HEK293 (cell line): ENCODE results near the gene DGKD.

Experiments
- CTCF ChIA-PET: fragments of 350-600 bp; formaldehyde crosslinking; extraction: SDS; loops from one replicate; lab custom pipeline; 2021; ENCODE audit warnings: antibody characterized with exemption; lab: Yijun Ruan, JAX
- POLR2A ChIA-PET: fragments of 300-600 bp; formaldehyde crosslinking; extraction: SDS; loops from one replicate; lab custom pipeline; 2020; ENCODE audit warnings: antibody characterized with exemption, inconsistent platforms; lab: Yijun Ruan, JAX
- H3K27ac ChIP-seq: fragments of 200-500 bp; sonication (Bioruptor generic); 2 replicates; pipeline ENCODE4 v1.5.1; 2014; ENCODE audit warnings: low read depth, low read length, control low read depth, inconsistent platforms; ENCODE audit errors: extremely low read depth
- H3K36me3 ChIP-seq, 2 experiments: fragments of 200-500 bp in 1 of 2; sonication (Bioruptor generic) in 1 of 2; 1 replicate in 1 of 2; 2 replicates in 1 of 2; pipeline ENCODE4 v1.5.1; 2014 to 2017; ENCODE audit warnings: inconsistent platforms in 2 of 2, low read length in 2 of 2; ENCODE audit not compliant: control insufficient read depth in 2 of 2, insufficient read depth in 1 of 2
- H3K4me1 ChIP-seq: fragments of 200-500 bp; sonication (Bioruptor generic); 2 replicates; pipeline ENCODE4 v1.5.1; 2014; ENCODE audit warnings: mild to moderate bottlenecking, low read length, inconsistent platforms; ENCODE audit not compliant: control insufficient read depth, insufficient read depth
- H3K4me3 ChIP-seq: 2 replicates; pipeline ENCODE4 v1.5.1; 2011; ENCODE audit warnings: low read depth, mild to moderate bottlenecking, control low read depth, low read length, moderate library complexity
- H3K9me3 ChIP-seq: fragments of 200-500 bp; sonication (Bioruptor generic); 2 replicates; pipeline ENCODE4 v1.5.1; 2014; ENCODE audit warnings: low read depth, low read length, inconsistent platforms; ENCODE audit not compliant: control insufficient read depth, insufficient read depth
- AEBP2 ChIP-seq: fragments of 450-650 bp; formaldehyde crosslinking; IDR thresholded peaks from 2 replicates; pipeline ENCODE4 v1.5.1; 2016; ENCODE audit warnings: missing biosample characterization, missing genetic modification characterization, borderline replicate concordance
- FEZF1 ChIP-seq: fragments of 450-650 bp; formaldehyde crosslinking; IDR thresholded peaks from 2 replicates; pipeline ENCODE4 v1.5.1; 2016; ENCODE audit warnings: missing biosample characterization, missing genetic modification characterization
- HOXD13 ChIP-seq: sonication (generic); formaldehyde crosslinking; IDR thresholded peaks from 2 replicates; pipeline ENCODE4 v1.8.0; 2022; ENCODE audit warnings: missing genetic modification reagents, borderline replicate concordance
- SALL2 ChIP-seq: fragments of 450-650 bp; formaldehyde crosslinking; IDR thresholded peaks from 2 replicates; pipeline ENCODE4 v1.5.0; 2017; ENCODE audit warnings: missing biosample characterization, mild to moderate bottlenecking, missing genetic modification characterization, borderline replicate concordance
- WT1 ChIP-seq: fragments of 450-650 bp; formaldehyde crosslinking; IDR thresholded peaks from 2 replicates; pipeline ENCODE4 v1.5.1; 2016; ENCODE audit warnings: missing biosample characterization, missing genetic modification characterization
- ZBTB11 ChIP-seq: fragments of 450-650 bp; formaldehyde crosslinking; conservative IDR thresholded peaks from 2 replicates; pipeline ENCODE4 v1.5.1; 2016; ENCODE audit warnings: low read depth, missing biosample characterization, missing genetic modification characterization
- ZFP69B ChIP-seq: fragments of 450-650 bp; formaldehyde crosslinking; IDR thresholded peaks from 2 replicates; pipeline ENCODE4 v1.5.1; 2016; ENCODE audit warnings: missing biosample characterization, missing genetic modification characterization
- ZNF19 ChIP-seq: fragments of 450-650 bp; formaldehyde crosslinking; IDR thresholded peaks from 2 replicates; pipeline ENCODE4; 2016; ENCODE audit warnings: missing biosample characterization, missing genetic modification characterization, low read depth
- ZNF274 ChIP-seq, 2 experiments: fragments of 200-500 bp in 1 of 2; fragments of 450-650 bp in 1 of 2; sonication (Bioruptor generic) in 1 of 2; formaldehyde crosslinking in 1 of 2; IDR thresholded peaks; 2 replicates each; pipeline versions ENCODE4 v1.5.1 to v1.6.1; 2014 to 2016; ENCODE audit warnings: borderline replicate concordance in 1 of 2, inconsistent platforms in 1 of 2, low read length in 1 of 2, missing biosample characterization in 1 of 2, missing genetic modification characterization in 1 of 2
- ZNF302 ChIP-seq: fragments of 450-650 bp; formaldehyde crosslinking; IDR thresholded peaks from 2 replicates; pipeline ENCODE4 v1.5.1; 2016; ENCODE audit warnings: missing biosample characterization, missing genetic modification characterization, low read depth
- ZNF335 ChIP-seq: fragments of 450-650 bp; formaldehyde crosslinking; conservative IDR thresholded peaks from 2 replicates; pipeline ENCODE4 v1.5.1; 2016; ENCODE audit warnings: missing biosample characterization, missing genetic modification characterization
- ZNF341 ChIP-seq: fragments of 450-650 bp; formaldehyde crosslinking; IDR thresholded peaks from 2 replicates; pipeline ENCODE4; 2016; ENCODE audit warnings: low read depth, missing biosample characterization, missing genetic modification characterization
- ZNF473 ChIP-seq: fragments of 450-650 bp; formaldehyde crosslinking; IDR thresholded peaks from 2 replicates; pipeline ENCODE4 v1.5.1; 2017; ENCODE audit warnings: missing biosample characterization, missing genetic modification characterization
- ZNF518A ChIP-seq: fragments of 450-650 bp; formaldehyde crosslinking; conservative IDR thresholded peaks from 2 replicates; pipeline ENCODE4 v1.5.1; 2016; ENCODE audit warnings: low read depth, missing biosample characterization, missing genetic modification characterization
- ZNF529 ChIP-seq: fragments of 450-650 bp; formaldehyde crosslinking; IDR thresholded peaks from 2 replicates; pipeline ENCODE4 v1.5.1; 2017; ENCODE audit warnings: missing genetic modification characterization, missing biosample characterization; ENCODE audit not compliant: insufficient replicate concordance
- ZNF626 ChIP-seq: fragments of 450-650 bp; sonication (Bioruptor Pico); formaldehyde crosslinking; IDR thresholded peaks from 2 replicates; pipeline ENCODE4 v1.5.1; 2018; ENCODE audit warnings: missing biosample characterization, missing genetic modification characterization, inconsistent platforms
- ZNF776 ChIP-seq: fragments of 450-650 bp; formaldehyde crosslinking; IDR thresholded peaks from 2 replicates; pipeline ENCODE4 v1.5.0; 2017; ENCODE audit warnings: missing biosample characterization, missing genetic modification characterization, borderline replicate concordance
- ZSCAN4 ChIP-seq: fragments of 450-650 bp; formaldehyde crosslinking; IDR thresholded peaks from 2 replicates; pipeline ENCODE4 v1.5.1; 2017; ENCODE audit warnings: missing biosample characterization, missing genetic modification characterization

The DGKD gene

GRCh38 chr2:233503947-233504637 is 149.8 kb downstream of the DGKD start:
- no peak for TF ChIP-seq ZNF302 (tag by site-specific recombination)
- no peak for TF ChIP-seq ZFP69B (tag by site-specific recombination)
- TF ChIP-seq ZSCAN4, result no peak
- TF ChIP-seq ZNF19 (tag by site-specific recombination), result no peak
- no peak for TF ChIP-seq WT1 (tag by site-specific recombination)
- no peak for TF ChIP-seq ZBTB11 (tag by site-specific recombination)
- no peak for TF ChIP-seq ZNF529
- TF ChIP-seq HOXD13 (CRISPR knock-in tag), result no peak
- no peak for TF ChIP-seq ZNF341
- no peak for TF ChIP-seq SALL2 (tag by site-specific recombination)
- no peak for TF ChIP-seq FEZF1 (tag by site-specific recombination)
- CTCF ChIA-PET, result interaction anchor here (0.6 kb wide), 1 partner anchor 22 kb away, joined by 4 read pairs; no protein-coding TSS in a partner anchor
- Histone ChIP-seq H3K9me3 (no peaks in the 10 kb centered on the region; the same call in 1 of the 2 replicates), H3K4me3 (no peak overlapping the region), H3K27ac (no peak overlapping the region), H3K36me3 (peaks cover 0 to 35% of the 10 kb centered on the region in 2 experiments; a peak in 1 of 3 replicates), H3K4me1 (no peaks in the 10 kb centered on the region)
- POLR2A ChIA-PET, result no interaction called here

- POLR2A ChIA-PET, result no interaction called here
- Histone ChIP-seq H3K36me3 (peaks cover 0 to 16% of the 10 kb centered on the region in 2 experiments; a peak in 2 of 3 replicates), H3K4me3 (no peak overlapping the region), H3K4me1 (peaks cover 6% of the 10 kb centered on the region), H3K9me3 (no peaks in the 10 kb centered on the region), H3K27ac (no peak overlapping the region)
- CTCF ChIA-PET, result interaction anchor here (0.9 to 1.1 kb wide), 2 partner anchors 20 to 22 kb away, joined by 3 to 4 read pairs; no protein-coding TSS in a partner anchor
- TF ChIP-seq AEBP2 (no peak), ZNF302 (tag by site-specific recombination) (no peak), ZNF626 (no peak), ZNF518A (tag by site-specific recombination) (no peak), ZNF274 (IDR thresholded peaks at IDR 0.05; ENCODE audit: low read length) (no peak), ZNF274 (tag by site-specific recombination; IDR thresholded peaks at IDR 0.05; ENCODE audit: borderline replicate concordance) (no peak), ZNF776 (no peak), ZNF473 (no peak), ZNF335 (no peak)
Observed at GRCh38 chr2:233513953-233514655, 159.8 kb downstream of the DGKD start.
